Ascending aorta (tissue), 2 donors: ENCODE measurements around the gene C1orf159. TPM values are rescaled to one million over a fixed set of nuclear protein-coding genes. Genes with fewer than 3 reads are reported as not detected.

Experiments
- DNase-seq, 2 donors: peaks; one replicate each; pipeline ENCODE4 v3.0.0-alpha.2; 2019; ENCODE audit warnings: low spot score in 2 of 2
- H3K27ac ChIP-seq, 2 donors: fragments of 200-600 bp; sonication (generic); one replicate each; pipeline ENCODE4 v1.5.1; 2016 to 2017; ENCODE audit warnings: mild to moderate bottlenecking in 1 of 2
- H3K27me3 ChIP-seq: fragments of 200-600 bp; sonication (generic); one replicate; pipeline ENCODE4 v1.5.1; 2017
- H3K36me3 ChIP-seq, 2 donors: fragments of 200-600 bp; sonication (generic); one replicate each; pipeline ENCODE4 v1.5.1; 2016
- H3K4me1 ChIP-seq, 2 donors: fragments of 200-600 bp; sonication (generic); one replicate each; pipeline ENCODE4 v1.5.1; 2016 to 2017; ENCODE audit warnings: mild to moderate bottlenecking in 1 of 2
- H3K4me3 ChIP-seq, 2 donors: fragments of 200-600 bp; sonication (generic); one replicate each; pipeline ENCODE4 v1.5.1; 2016 to 2017; ENCODE audit warnings: mild to moderate bottlenecking in 1 of 2
- H3K9me3 ChIP-seq, 2 donors: fragments of 200-600 bp; sonication (generic); one replicate each; pipeline ENCODE4 v1.5.1; 2016
- CTCF ChIP-seq, 3 experiments: fragments of 200-600 bp in 2 of 3; fragments of 450-650 bp in 1 of 3; sonication (generic) in 2 of 3; IDR thresholded peaks; one replicate each; pipeline ENCODE4 v1.5.1; 2016 to 2019; ENCODE audit warnings: antibody characterized with exemption in 3 of 3, mild to moderate bottlenecking in 1 of 3, moderate library complexity in 1 of 3
- intact Hi-C: fragments of 100-400 bp; cut with DNase I; formaldehyde crosslinking; loops from one replicate; pipeline ENCODE4 v1.15.1; 2023
- total RNA-seq: library from RNA; depleted of rRNA; stranded (reverse); fragments of >200 nt; gene quantifications from one replicate; pipeline ENCODE4 v1.1.0, GENCODE V29; 2016

Gene C1orf159
- total RNA-seq, 1 donor from 2014 or later = 23.7 TPM

- DNase-seq = no peak
- H3K4me3 ChIP-seq = no peak overlapping the region
- no peak for TF ChIP-seq CTCF (IDR thresholded peaks at IDR 0.05)
- intact Hi-C loops = no loop called here
- H3K9me3 ChIP-seq = no peaks in the 10 kb centered on the region
- no peak overlapping the region for H3K27ac ChIP-seq
- no peaks in the 10 kb centered on the region for H3K36me3 ChIP-seq
- H3K27me3 ChIP-seq = peaks cover 15% of the 10 kb centered on the region
- H3K4me1 ChIP-seq = peaks cover 11% of the 10 kb centered on the region in 2 donors
These were observed 59.8 kb downstream of the C1orf159 start for GRCh38 chr1:1055841-1056736.

- no peaks in the 10 kb centered on the region for H3K36me3 ChIP-seq
- H3K9me3 ChIP-seq = no peaks in the 10 kb centered on the region
- H3K27me3 ChIP-seq = peaks cover 9% of the 10 kb centered on the region
- H3K27ac ChIP-seq = no peak overlapping the region
- no peak for DNase-seq
- no peak for TF ChIP-seq CTCF (IDR thresholded peaks at IDR 0.05)
- H3K4me3 ChIP-seq = no peak overlapping the region
- intact Hi-C loops = no loop called here
- peaks cover 11% of the 10 kb centered on the region in 2 donors for H3K4me1 ChIP-seq
These were observed 60.9 kb downstream of the C1orf159 start for GRCh38 chr1:1054971-1055370.

GRCh38 chr1:1054099-1054700 is 61.7 kb downstream of the C1orf159 start:
- Histone ChIP-seq H3K4me1 (peaks cover 3 to 4% of the 10 kb centered on the region in 2 donors), H3K36me3 (no peaks in the 10 kb centered on the region), H3K9me3 (no peaks in the 10 kb centered on the region), H3K27me3 (peaks cover 2% of the 10 kb centered on the region), H3K27ac (no peak overlapping the region), H3K4me3 (no peak overlapping the region)
- intact Hi-C loops = no loop called here
- no peak for TF ChIP-seq CTCF (IDR thresholded peaks at IDR 0.05)
- no peak for DNase-seq

- H3K4me1 ChIP-seq = no peaks in the 10 kb centered on the region
- no peaks in the 10 kb centered on the region for H3K36me3 ChIP-seq
- H3K27me3 ChIP-seq = no peaks in the 10 kb centered on the region
- no peak for DNase-seq
- intact Hi-C loops = no loop called here
- no peaks in the 10 kb centered on the region for H3K9me3 ChIP-seq
- TF ChIP-seq CTCF (IDR thresholded peaks at IDR 0.05) = no peak
- no peak overlapping the region for H3K4me3 ChIP-seq
- H3K27ac ChIP-seq = no peak overlapping the region
These were observed 62.2 kb downstream of the C1orf159 start for GRCh38 chr1:1053682-1054081.

- no peak for DNase-seq
- Histone ChIP-seq H3K27me3 (no peaks in the 10 kb centered on the region), H3K36me3 (no peaks in the 10 kb centered on the region), H3K4me1 (no peaks in the 10 kb centered on the region), H3K4me3 (no peak overlapping the region), H3K9me3 (no peaks in the 10 kb centered on the region), H3K27ac (no peak overlapping the region)
- intact Hi-C loops = no loop called here
- no peak for TF ChIP-seq CTCF (IDR thresholded peaks at IDR 0.05)
These were observed 62.9 kb downstream of the C1orf159 start for GRCh38 chr1:1053022-1053421.
